Immature natural killer cell (primary cell): ENCODE data around the gene PRKG1. TPM values are rescaled to one million over a fixed set of nuclear protein-coding genes. Genes with fewer than 3 reads are reported as not detected.
A peak's percentile ranks its signal among the peaks of the same experiment; 100 is the strongest.
"Not testable (repeated sequence)": the region's sequence is repeated elsewhere in the genome, so short reads cannot be mapped to it uniquely, and the experiment has no call there.

Experiments used
- DNase-seq, 3 donors: peaks; one replicate each; pipeline ENCODE4 v3.0.0; 2022; ENCODE audit warnings: mixed read lengths in 1 of 3
- H3K27ac Mint-ChIP-seq, 6 donors: one replicate each; pipeline ENCODE4 v1.8.0; 2020; ENCODE audit warnings: mixed read lengths in 6 of 6, mild to moderate bottlenecking in 5 of 6, inconsistent platforms in 4 of 6, moderate library complexity in 3 of 6
- H3K27me3 Mint-ChIP-seq, 3 donors: one replicate each; pipeline ENCODE4 v1.8.0; 2020 to 2021; ENCODE audit warnings: low read depth in 3 of 3, mild to moderate bottlenecking in 3 of 3, mixed read lengths in 3 of 3, moderate library complexity in 3 of 3, inconsistent platforms in 1 of 3
- H3K36me3 Mint-ChIP-seq, 3 donors: one replicate each; pipeline ENCODE4 v1.8.0; 2020; ENCODE audit warnings: mixed read lengths in 3 of 3, inconsistent platforms in 2 of 3, mild to moderate bottlenecking in 2 of 3
- H3K4me1 Mint-ChIP-seq, 2 donors: one replicate each; pipeline ENCODE4 v1.8.0; 2020; ENCODE audit warnings: inconsistent platforms in 2 of 2, mild to moderate bottlenecking in 2 of 2, mixed read lengths in 2 of 2, moderate library complexity in 1 of 2
- H3K4me3 Mint-ChIP-seq, 5 donors: one replicate each; pipeline ENCODE4 v1.8.0; 2020; ENCODE audit warnings: mild to moderate bottlenecking in 5 of 5, mixed read lengths in 5 of 5, inconsistent platforms in 3 of 5, moderate library complexity in 3 of 5
- H3K9me3 Mint-ChIP-seq, 6 donors: one replicate each; pipeline ENCODE4 v1.8.0; 2020; ENCODE audit warnings: mild to moderate bottlenecking in 6 of 6, mixed read lengths in 6 of 6, inconsistent platforms in 4 of 6, moderate library complexity in 3 of 6
- polyA plus RNA-seq, 3 donors: library from polyadenylated mRNA; unstranded; fragments of 300-500 nt; fragmentation: Illumina TruSeq; gene quantifications; one replicate each; pipeline ENCODE4 v1.2.3, GENCODE V29; 2021

The PRKG1 gene
- polyA plus RNA-seq, 3 donors from 2014 or later: 0.46 TPM; not detected in 2

GRCh38 chr10:51666456-51666855 lies 592.2 kb downstream of the PRKG1 start:
- no peak overlapping the region for H3K27ac Mint-ChIP-seq
- H3K27me3 Mint-ChIP-seq: peaks cover 0 to 9% (median 0%) of the 10 kb centered on the region in 3 donors
- H3K36me3 Mint-ChIP-seq: no peaks in the 10 kb centered on the region
- no peak overlapping the region for H3K4me3 Mint-ChIP-seq
- H3K4me1 Mint-ChIP-seq: no peaks in the 10 kb centered on the region
- H3K9me3 Mint-ChIP-seq: no peaks in the 10 kb centered on the region
- DNase-seq: no peak

- Mint-ChIP-seq H3K4me3 (no peak overlapping the region), H3K4me1 (no peaks in the 10 kb centered on the region), H3K27ac (no peak overlapping the region), H3K36me3 (no peaks in the 10 kb centered on the region), H3K27me3 (peaks cover 0 to 9% (median 0%) of the 10 kb centered on the region in 3 donors), H3K9me3 (peaks cover 0 to 8% (median 0%) of the 10 kb centered on the region in 6 donors)
- DNase-seq: no peak
These were observed 593.5 kb downstream of the PRKG1 start for GRCh38 chr10:51667678-51668335.

- no peak overlapping the region for H3K27ac Mint-ChIP-seq
- no peak for DNase-seq
These were observed 594.0 kb downstream of the PRKG1 start for GRCh38 chr10:51668336-51668689.

GRCh38 chr10:51669041-51669440 lies 594.8 kb downstream of the PRKG1 start:
- H3K9me3 Mint-ChIP-seq: peaks cover 0 to 8% (median 0%) of the 10 kb centered on the region in 6 donors
- H3K4me3 Mint-ChIP-seq: no peak overlapping the region
- DNase-seq: no peak
- no peaks in the 10 kb centered on the region for H3K4me1 Mint-ChIP-seq
- H3K27me3 Mint-ChIP-seq: peaks cover 0 to 9% (median 0%) of the 10 kb centered on the region in 3 donors
- H3K36me3 Mint-ChIP-seq: no peaks in the 10 kb centered on the region
- no peak overlapping the region for H3K27ac Mint-ChIP-seq

More at GRCh38 chr10:51668336-51668689, 594.0 kb downstream of the PRKG1 start:
- H3K9me3 Mint-ChIP-seq: peaks cover 0 to 8% (median 0%) of the 10 kb centered on the region in 6 donors
- H3K4me3 Mint-ChIP-seq: no peak overlapping the region
- H3K36me3 Mint-ChIP-seq: no peaks in the 10 kb centered on the region
- H3K4me1 Mint-ChIP-seq: no peaks in the 10 kb centered on the region
- peaks cover 0 to 9% (median 0%) of the 10 kb centered on the region in 3 donors for H3K27me3 Mint-ChIP-seq

GRCh38 chr10:51672039-51672535 lies 597.8 kb downstream of the PRKG1 start:
- H3K27me3 Mint-ChIP-seq: peaks cover 2 to 9% (median 6%) of the 10 kb centered on the region in 3 donors
- H3K9me3 Mint-ChIP-seq: peaks cover 0 to 8% (median 0%) of the 10 kb centered on the region in 6 donors
- no peak overlapping the region for H3K4me3 Mint-ChIP-seq
- H3K27ac Mint-ChIP-seq: no peak overlapping the region
- H3K36me3 Mint-ChIP-seq: no peaks in the 10 kb centered on the region
- no peak for DNase-seq
- no peaks in the 10 kb centered on the region for H3K4me1 Mint-ChIP-seq

- no peaks in the 10 kb centered on the region for H3K4me1 Mint-ChIP-seq
- DNase-seq: no peak
- no peak overlapping the region for H3K27ac Mint-ChIP-seq
- H3K36me3 Mint-ChIP-seq: no peaks in the 10 kb centered on the region
- no peak overlapping the region for H3K4me3 Mint-ChIP-seq
- peaks cover 0 to 8% (median 0%) of the 10 kb centered on the region in 6 donors for H3K9me3 Mint-ChIP-seq
- H3K27me3 Mint-ChIP-seq: peaks cover 0 to 9% (median 2%) of the 10 kb centered on the region in 3 donors
These were observed 600.8 kb downstream of the PRKG1 start for GRCh38 chr10:51675088-51675487.

- no peak overlapping the region for H3K4me3 Mint-ChIP-seq
- H3K9me3 Mint-ChIP-seq: no peaks in the 10 kb centered on the region
- no peaks in the 10 kb centered on the region for H3K4me1 Mint-ChIP-seq
- DNase-seq: no peak
- peaks cover 4 to 10% (median 5%) of the 10 kb centered on the region in 3 donors for H3K27me3 Mint-ChIP-seq
- H3K27ac Mint-ChIP-seq: no peak overlapping the region
- H3K36me3 Mint-ChIP-seq: no peaks in the 10 kb centered on the region
These were observed 605.6 kb downstream of the PRKG1 start for GRCh38 chr10:51679841-51680240.

GRCh38 chr10:51683031-51683691 lies 608.9 kb downstream of the PRKG1 start:
- Mint-ChIP-seq H3K9me3 (no peaks in the 10 kb centered on the region), H3K27me3 (peaks cover 4 to 8% (median 4%) of the 10 kb centered on the region in 3 donors), H3K36me3 (no peaks in the 10 kb centered on the region), H3K27ac (no peak overlapping the region), H3K4me3 (no peak overlapping the region), H3K4me1 (no peaks in the 10 kb centered on the region)
- DNase-seq: no peak

- peaks cover 3 to 4% (median 4%) of the 10 kb centered on the region in 3 donors for H3K27me3 Mint-ChIP-seq
These were observed 611.5 kb downstream of the PRKG1 start for GRCh38 chr10:51685768-51686167.

GRCh38 chr10:51687296-51687695 lies 613.0 kb downstream of the PRKG1 start:
- Mint-ChIP-seq H3K27me3 (peaks cover 2 to 5% (median 4%) of the 10 kb centered on the region in 3 donors), H3K27ac (no peak overlapping the region), H3K4me1 (no peaks in the 10 kb centered on the region), H3K4me3 (no peak overlapping the region), H3K9me3 (peaks cover 0 to 1% (median 0%) of the 10 kb centered on the region in 6 donors), H3K36me3 (no peaks in the 10 kb centered on the region)
- DNase-seq: no peak

More at GRCh38 chr10:51685768-51686167, 611.5 kb downstream of the PRKG1 start:
- DNase-seq: no peak
- Mint-ChIP-seq H3K9me3 (peaks cover 0 to 1% (median 0%) of the 10 kb centered on the region in 6 donors), H3K27ac (no peak overlapping the region), H3K4me1 (no peaks in the 10 kb centered on the region), H3K36me3 (no peaks in the 10 kb centered on the region), H3K4me3 (no peak overlapping the region)

- not testable (repeated sequence) for H3K4me3 Mint-ChIP-seq, DNase-seq, H3K27ac Mint-ChIP-seq, H3K36me3 Mint-ChIP-seq, H3K9me3 Mint-ChIP-seq, H3K4me1 Mint-ChIP-seq, H3K27me3 Mint-ChIP-seq
These were observed 614.5 kb downstream of the PRKG1 start for GRCh38 chr10:51688826-51689225.

- peaks cover 0 to 1% (median 0%) of the 10 kb centered on the region in 6 donors for H3K9me3 Mint-ChIP-seq
- H3K4me3 Mint-ChIP-seq: no peak overlapping the region
- no peak for DNase-seq
- H3K27ac Mint-ChIP-seq: no peak overlapping the region
- H3K4me1 Mint-ChIP-seq: peaks cover 2 to 6% of the 10 kb centered on the region in 2 donors
- no peaks in the 10 kb centered on the region for H3K36me3 Mint-ChIP-seq
- H3K27me3 Mint-ChIP-seq: peaks cover 2% of the 10 kb centered on the region in 3 donors
These were observed 615.2 kb downstream of the PRKG1 start for GRCh38 chr10:51689536-51689935.

GRCh38 chr10:51691135-51691534 lies 616.8 kb downstream of the PRKG1 start:
- Mint-ChIP-seq H3K9me3 (peaks cover 0 to 1% (median 0%) of the 10 kb centered on the region in 6 donors), H3K4me3 (no peak overlapping the region), H3K27ac (no peak overlapping the region), H3K4me1 (peaks cover 15 to 20% of the 10 kb centered on the region in 2 donors), H3K27me3 (peaks cover 0 to 2% (median 2%) of the 10 kb centered on the region in 3 donors), H3K36me3 (no peaks in the 10 kb centered on the region)
- DNase-seq: no peak

- H3K36me3 Mint-ChIP-seq: peaks cover 6 to 9% (median 9%) of the 10 kb centered on the region in 3 donors
- peak overlapping the region in 1 of 6 donors; percentile 39 for H3K27ac Mint-ChIP-seq
- DNase-seq: no peak
- no peak overlapping the region for H3K4me3 Mint-ChIP-seq
- peaks cover 43 to 51% of the 10 kb centered on the region in 2 donors for H3K4me1 Mint-ChIP-seq
- H3K27me3 Mint-ChIP-seq: peaks cover under 1 to 8% (median 4%) of the 10 kb centered on the region in 3 donors
- no peaks in the 10 kb centered on the region for H3K9me3 Mint-ChIP-seq
These were observed 619.9 kb downstream of the PRKG1 start for GRCh38 chr10:51694086-51694768.
